ENCODE data around the gene RALGAPA2.

RALGAPA2 gene

GRCh38 chr20:20679316-20679715 is 33.1 kb downstream of the RALGAPA2 start:
- Histone ChIP-seq H3K36me3 (ENCODE audit: insufficient read depth, low read depth, low read length) (no peaks in the 10 kb centered on the region), H3K27me3 (ENCODE audit: insufficient read depth, low read length) (no peaks in the 10 kb centered on the region), H3K4me3 (ENCODE audit: low read length) (no peak overlapping the region), H3K27ac (ENCODE audit: low read length) (no peak overlapping the region), H3K9me3 (ENCODE audit: insufficient read depth, low read depth, low read length) (no peaks in the 10 kb centered on the region), H3K4me1 (ENCODE audit: insufficient read depth, low read length) (no peaks in the 10 kb centered on the region; the same call in 1 of the 2 replicates), H3K9ac (ENCODE audit: low read depth, low read length) (no peak overlapping the region)

GRCh38 chr20:20677186-20677585 is 35.3 kb downstream of the RALGAPA2 start:
- Histone ChIP-seq H3K27me3 (ENCODE audit: insufficient read depth, low read length) (no peaks in the 10 kb centered on the region), H3K36me3 (ENCODE audit: insufficient read depth, low read depth, low read length) (no peaks in the 10 kb centered on the region), H3K27ac (ENCODE audit: low read length) (no peak overlapping the region), H3K4me3 (ENCODE audit: low read length) (no peak overlapping the region), H3K9ac (ENCODE audit: low read depth, low read length) (no peak overlapping the region), H3K4me1 (ENCODE audit: insufficient read depth, low read length) (no peaks in the 10 kb centered on the region; the same call in 1 of the 2 replicates), H3K9me3 (ENCODE audit: insufficient read depth, low read depth, low read length) (no peaks in the 10 kb centered on the region)

- H3K4me3 ChIP-seq (ENCODE audit: low read length) = no peak overlapping the region
- no peak overlapping the region for H3K9ac ChIP-seq (ENCODE audit: low read depth, low read length)
- no peaks in the 10 kb centered on the region for H3K27me3 ChIP-seq (ENCODE audit: insufficient read depth, low read length)
- peaks cover 24% of the 10 kb centered on the region; the same call in 1 of the 2 replicates for H3K4me1 ChIP-seq (ENCODE audit: insufficient read depth, low read length)
- no peaks in the 10 kb centered on the region for H3K9me3 ChIP-seq (ENCODE audit: insufficient read depth, low read depth, low read length)
- no peak overlapping the region for H3K27ac ChIP-seq (ENCODE audit: low read length)
- no peaks in the 10 kb centered on the region for H3K36me3 ChIP-seq (ENCODE audit: insufficient read depth, low read depth, low read length)
Observed at GRCh38 chr20:20668639-20669038, 43.8 kb downstream of the RALGAPA2 start.

GRCh38 chr20:20666359-20666758 is 46.1 kb downstream of the RALGAPA2 start:
- H3K9ac ChIP-seq (ENCODE audit: low read depth, low read length) = no peak overlapping the region
- no peaks in the 10 kb centered on the region for H3K27me3 ChIP-seq (ENCODE audit: insufficient read depth, low read length)
- H3K9me3 ChIP-seq (ENCODE audit: insufficient read depth, low read depth, low read length) = no peaks in the 10 kb centered on the region
- no peak overlapping the region for H3K27ac ChIP-seq (ENCODE audit: low read length)
- H3K4me1 ChIP-seq (ENCODE audit: insufficient read depth, low read length) = peaks cover 24% of the 10 kb centered on the region; the same call in 1 of the 2 replicates
- H3K36me3 ChIP-seq (ENCODE audit: insufficient read depth, low read depth, low read length) = no peaks in the 10 kb centered on the region
- H3K4me3 ChIP-seq (ENCODE audit: low read length) = peak overlapping the region; percentile 40; the same call in 1 of the 2 replicates

GRCh38 chr20:20665606-20666332 is 46.7 kb downstream of the RALGAPA2 start:
- Histone ChIP-seq H3K27ac (ENCODE audit: low read length) (no peak overlapping the region), H3K4me3 (ENCODE audit: low read length) (peak overlapping the region; percentile 40; the same call in 1 of the 2 replicates), H3K27me3 (ENCODE audit: insufficient read depth, low read length) (no peaks in the 10 kb centered on the region), H3K9me3 (ENCODE audit: insufficient read depth, low read depth, low read length) (no peaks in the 10 kb centered on the region), H3K36me3 (ENCODE audit: insufficient read depth, low read depth, low read length) (no peaks in the 10 kb centered on the region), H3K9ac (ENCODE audit: low read depth, low read length) (no peak overlapping the region), H3K4me1 (ENCODE audit: insufficient read depth, low read length) (peaks cover 24% of the 10 kb centered on the region; the same call in 1 of the 2 replicates)

- Histone ChIP-seq H3K27me3 (ENCODE audit: insufficient read depth, low read length) (no peaks in the 10 kb centered on the region), H3K27ac (ENCODE audit: low read length) (no peak overlapping the region), H3K9me3 (ENCODE audit: insufficient read depth, low read depth, low read length) (no peaks in the 10 kb centered on the region), H3K9ac (ENCODE audit: low read depth, low read length) (no peak overlapping the region), H3K4me1 (ENCODE audit: insufficient read depth, low read length) (peaks cover 24% of the 10 kb centered on the region; the same call in 1 of the 2 replicates), H3K36me3 (ENCODE audit: insufficient read depth, low read depth, low read length) (no peaks in the 10 kb centered on the region), H3K4me3 (ENCODE audit: low read length) (no peak overlapping the region)
Observed at GRCh38 chr20:20664795-20665589, 47.5 kb downstream of the RALGAPA2 start.

GRCh38 chr20:20663841-20664240 is 48.6 kb downstream of the RALGAPA2 start:
- Histone ChIP-seq H3K9ac (ENCODE audit: low read depth, low read length) (no peak overlapping the region), H3K4me1 (ENCODE audit: insufficient read depth, low read length) (peaks cover 24% of the 10 kb centered on the region; the same call in 1 of the 2 replicates), H3K9me3 (ENCODE audit: insufficient read depth, low read depth, low read length) (no peaks in the 10 kb centered on the region), H3K27me3 (ENCODE audit: insufficient read depth, low read length) (no peaks in the 10 kb centered on the region), H3K36me3 (ENCODE audit: insufficient read depth, low read depth, low read length) (no peaks in the 10 kb centered on the region), H3K27ac (ENCODE audit: low read length) (no peak overlapping the region), H3K4me3 (ENCODE audit: low read length) (no peak overlapping the region)

- Histone ChIP-seq H3K4me3 (ENCODE audit: low read length) (no peak overlapping the region), H3K4me1 (ENCODE audit: insufficient read depth, low read length) (peaks cover 3% of the 10 kb centered on the region; the same call in 1 of the 2 replicates), H3K9ac (ENCODE audit: low read depth, low read length) (no peak overlapping the region), H3K27me3 (ENCODE audit: insufficient read depth, low read length) (no peaks in the 10 kb centered on the region), H3K36me3 (ENCODE audit: insufficient read depth, low read depth, low read length) (no peaks in the 10 kb centered on the region), H3K9me3 (ENCODE audit: insufficient read depth, low read depth, low read length) (no peaks in the 10 kb centered on the region), H3K27ac (ENCODE audit: low read length) (no peak overlapping the region)
Observed at GRCh38 chr20:20658871-20659431, 53.5 kb downstream of the RALGAPA2 start.

GRCh38 chr20:20658123-20658522 is 54.3 kb downstream of the RALGAPA2 start:
- peaks cover 3% of the 10 kb centered on the region; the same call in 1 of the 2 replicates for H3K4me1 ChIP-seq (ENCODE audit: insufficient read depth, low read length)
- H3K9me3 ChIP-seq (ENCODE audit: insufficient read depth, low read depth, low read length) = no peaks in the 10 kb centered on the region
- H3K4me3 ChIP-seq (ENCODE audit: low read length) = no peak overlapping the region
- no peaks in the 10 kb centered on the region for H3K36me3 ChIP-seq (ENCODE audit: insufficient read depth, low read depth, low read length)
- no peak overlapping the region for H3K27ac ChIP-seq (ENCODE audit: low read length)
- no peaks in the 10 kb centered on the region for H3K27me3 ChIP-seq (ENCODE audit: insufficient read depth, low read length)
- H3K9ac ChIP-seq (ENCODE audit: low read depth, low read length) = no peak overlapping the region

GRCh38 chr20:20657092-20657491 is 55.4 kb downstream of the RALGAPA2 start:
- Histone ChIP-seq H3K4me3 (ENCODE audit: low read length) (no peak overlapping the region), H3K27ac (ENCODE audit: low read length) (no peak overlapping the region), H3K9ac (ENCODE audit: low read depth, low read length) (no peak overlapping the region), H3K27me3 (ENCODE audit: insufficient read depth, low read length) (no peaks in the 10 kb centered on the region), H3K4me1 (ENCODE audit: insufficient read depth, low read length) (peaks cover 3% of the 10 kb centered on the region; the same call in 1 of the 2 replicates), H3K9me3 (ENCODE audit: insufficient read depth, low read depth, low read length) (no peaks in the 10 kb centered on the region), H3K36me3 (ENCODE audit: insufficient read depth, low read depth, low read length) (no peaks in the 10 kb centered on the region)

GRCh38 chr20:20655883-20656282 is 56.6 kb downstream of the RALGAPA2 start:
- no peaks in the 10 kb centered on the region for H3K9me3 ChIP-seq (ENCODE audit: insufficient read depth, low read depth, low read length)
- H3K4me1 ChIP-seq (ENCODE audit: insufficient read depth, low read length) = peaks cover 3% of the 10 kb centered on the region; the same call in 1 of the 2 replicates
- no peaks in the 10 kb centered on the region for H3K36me3 ChIP-seq (ENCODE audit: insufficient read depth, low read depth, low read length)
- H3K27ac ChIP-seq (ENCODE audit: low read length) = no peak overlapping the region
- no peak overlapping the region for H3K4me3 ChIP-seq (ENCODE audit: low read length)
- H3K9ac ChIP-seq (ENCODE audit: low read depth, low read length) = no peak overlapping the region
- H3K27me3 ChIP-seq (ENCODE audit: insufficient read depth, low read length) = no peaks in the 10 kb centered on the region
